Stimulated activated CD4-positive, alpha-beta T cell treated with anti-CD3 and anti-CD28 coated beads, Interleukin-1b, Interleukin-23, amount 100 ng/mL, for 1 hour (primary cell): ENCODE measurements around the gene DDO.
"Not testable (repeated sequence)": the region's sequence is repeated elsewhere in the genome, so short reads cannot be mapped to it uniquely, and the experiment has no call there.

Experiments used
- DNase-seq, 2 donors: peaks; one replicate each; pipeline ENCODE4 v3.0.0-alpha.2; 2020; ENCODE audit warnings: low read depth in 2 of 2

The DDO gene

GRCh38 chr6:110415086-110415916 lies at the start of gene DDO:
DDO (minus strand) TSS chr6:110415575; CDS start chr6:110413462, 2,113 bp downstream.
- DNase-seq, result no peak

- DNase-seq, result no peak
Observed at GRCh38 chr6:110462884-110463481, 47.6 kb upstream of the DDO start.

DNA sequence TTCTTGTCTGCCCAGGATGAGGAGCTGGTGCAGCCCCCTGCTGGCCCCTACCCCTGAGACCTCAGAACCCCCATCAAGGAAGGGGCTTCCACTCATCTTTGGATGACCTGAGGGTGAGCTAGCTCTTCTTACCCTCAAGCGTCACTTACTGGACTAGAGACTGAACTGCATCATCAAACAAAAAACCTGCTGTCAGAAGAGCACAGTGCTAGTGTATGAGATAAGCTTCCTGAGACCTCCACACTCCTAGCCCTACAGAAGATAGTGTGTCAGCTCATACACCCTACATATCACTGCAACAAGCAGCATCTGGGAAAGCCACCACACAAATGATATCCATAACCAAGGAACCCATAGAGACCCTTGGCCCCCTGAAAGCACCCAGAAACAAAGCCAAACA lies 46.0 kb upstream of the DDO start:
- no peak for DNase-seq

GRCh38 chr6:110459137-110459536 lies 43.8 kb upstream of the DDO start:
- DNase-seq, result no peak

- DNase-seq, result no peak
Observed at GRCh38 chr6:110458476-110458875, 43.1 kb upstream of the DDO start.

GRCh38 chr6:110457567-110458175 lies 42.3 kb upstream of the DDO start:
- not testable (repeated sequence) for DNase-seq

DNA sequence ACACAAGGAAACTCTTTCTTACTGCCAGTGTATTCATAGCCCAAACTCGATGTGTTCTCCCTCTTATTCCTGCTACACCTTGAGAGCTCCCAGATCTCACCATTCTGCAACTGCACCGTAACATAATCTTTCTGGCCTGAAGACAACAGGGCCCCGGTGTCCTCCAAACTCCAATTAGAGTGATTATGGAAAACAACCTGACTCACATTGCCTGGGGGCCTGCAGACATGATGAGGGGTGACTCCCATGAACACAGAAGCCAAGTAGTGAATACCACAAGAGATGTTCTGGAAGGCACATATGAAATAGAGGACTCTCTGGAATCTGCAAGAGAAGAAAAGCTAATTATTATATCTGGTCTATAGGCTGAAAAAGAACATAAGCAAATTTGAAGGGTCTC lies 41.3 kb upstream of the DDO start:
- no peak for DNase-seq

- DNase-seq, result no peak
Observed at GRCh38 chr6:110449541-110449895, 34.1 kb upstream of the DDO start.

GRCh38 chr6:110448846-110449540 lies 33.6 kb upstream of the DDO start:
- DNase-seq, result no peak

GRCh38 chr6:110447761-110448160 lies 32.4 kb upstream of the DDO start:
- no peak for DNase-seq

DNA sequence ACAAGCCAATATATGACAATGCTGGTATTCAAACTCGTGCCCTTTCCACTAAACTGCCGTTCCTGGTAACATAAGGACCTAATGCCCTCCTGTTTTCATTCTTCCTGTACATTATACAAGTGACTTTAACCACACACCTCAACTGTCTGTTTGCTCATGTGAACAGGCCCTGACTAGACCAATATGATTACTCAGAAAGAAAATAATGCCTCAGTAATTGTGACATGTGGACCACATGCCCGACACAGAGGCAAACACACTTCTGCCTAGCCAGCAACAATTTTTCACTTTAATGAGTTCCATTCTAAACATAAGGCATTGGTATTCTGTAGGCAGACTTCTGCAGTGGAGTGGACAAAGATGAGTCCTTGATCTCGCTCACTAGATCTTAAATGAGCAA lies 31.0 kb upstream of the DDO start:
- DNase-seq, result no peak

GRCh38 chr6:110440026-110440425 lies 24.7 kb upstream of the DDO start:
- DNase-seq, result no peak

DNA sequence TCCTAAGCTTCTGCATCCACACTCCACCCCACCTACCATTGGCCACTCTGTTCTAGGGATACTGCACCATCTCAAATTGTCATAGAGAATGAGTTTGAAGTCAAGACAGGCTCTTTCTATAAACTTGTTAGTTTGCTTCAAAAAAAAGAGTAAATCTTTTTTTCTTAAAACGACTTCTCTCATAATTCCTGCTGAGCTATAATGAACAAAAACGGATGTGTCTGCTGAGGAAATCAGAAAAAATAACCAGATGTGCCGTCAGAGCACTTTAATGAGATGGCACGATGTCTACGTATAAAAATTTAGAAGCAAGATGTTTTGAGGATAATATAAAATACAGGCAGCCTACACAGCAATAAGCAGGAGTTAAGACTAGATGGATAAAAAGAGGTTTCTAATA lies 24.0 kb upstream of the DDO start:
- DNase-seq, result no peak

GRCh38 chr6:110434961-110435602 lies 19.7 kb upstream of the DDO start:
- no peak for DNase-seq

DNA sequence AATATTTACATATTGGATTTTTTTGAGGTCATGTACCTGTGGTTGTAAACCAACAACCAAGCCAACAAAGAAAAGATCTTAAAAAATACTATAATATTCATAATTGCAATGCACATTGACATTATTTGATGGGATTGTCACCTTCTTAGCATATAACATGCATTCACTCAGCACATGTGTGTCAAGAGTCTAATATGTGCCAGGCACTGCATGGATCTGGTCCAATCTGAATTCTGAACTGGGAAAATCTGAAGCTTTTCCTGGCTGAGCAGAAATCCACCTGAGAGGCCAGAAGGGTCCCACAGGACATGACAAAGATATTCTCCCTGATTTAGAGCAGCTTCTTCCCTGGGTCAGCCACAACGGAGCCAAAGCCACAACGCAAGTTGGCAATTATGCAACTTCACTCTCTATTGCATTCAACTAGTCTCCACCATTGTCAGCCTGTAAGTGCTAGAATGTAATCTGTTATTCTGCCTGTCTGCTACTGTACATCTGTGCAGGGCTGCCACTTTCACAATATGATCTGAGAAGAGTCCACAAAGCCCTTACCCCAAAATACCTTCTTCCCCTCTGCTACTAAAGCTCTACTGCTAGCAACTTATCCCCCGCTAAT lies 17.0 kb upstream of the DDO start:
- DNase-seq, result no peak

GRCh38 chr6:110430741-110431140 lies 15.4 kb upstream of the DDO start:
- no peak for DNase-seq

DNA sequence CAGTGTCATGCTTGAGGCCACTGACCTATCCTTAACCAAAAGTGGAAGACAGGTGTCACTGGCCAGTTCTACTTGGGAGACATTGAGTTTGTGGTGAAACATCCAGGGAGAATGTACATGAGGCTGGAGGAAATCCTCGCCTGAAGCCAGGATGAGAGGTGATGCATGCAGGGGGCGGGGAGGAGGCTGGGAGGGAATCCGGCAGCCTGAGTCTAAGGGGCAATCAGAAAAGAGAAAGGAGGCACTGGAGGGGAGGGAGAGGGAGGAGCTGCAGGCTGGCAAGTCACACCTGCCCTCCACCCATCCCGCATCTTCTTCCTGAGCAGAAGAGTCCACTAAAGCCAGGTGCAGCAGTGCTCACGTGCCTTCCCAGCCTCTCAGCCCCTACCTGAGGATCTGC lies 14.9 kb upstream of the DDO start:
- DNase-seq, result no peak

GRCh38 chr6:110428153-110428552 lies 12.8 kb upstream of the DDO start:
- no peak for DNase-seq

GRCh38 chr6:110425816-110426215 lies 10.4 kb upstream of the DDO start:
- no peak for DNase-seq

DNA sequence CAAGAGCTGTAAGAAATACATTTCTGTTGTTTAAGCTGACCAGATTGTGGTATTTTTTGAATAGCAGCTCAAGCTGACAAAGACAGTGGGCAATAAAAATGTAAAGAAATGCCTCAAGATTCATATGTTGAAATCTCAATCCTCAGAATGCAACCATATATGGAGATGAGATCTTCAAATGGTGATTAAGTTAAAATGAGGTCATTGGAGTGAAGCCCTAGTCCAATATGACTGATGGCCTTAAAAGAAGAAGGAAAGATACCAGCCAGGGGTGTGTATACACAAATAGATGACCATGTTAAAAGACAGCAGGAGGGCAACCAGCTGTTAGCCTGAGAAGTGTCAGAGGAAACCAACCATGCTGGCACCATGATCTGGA lies 7.1 kb upstream of the DDO start:
- no peak for DNase-seq

DNA sequence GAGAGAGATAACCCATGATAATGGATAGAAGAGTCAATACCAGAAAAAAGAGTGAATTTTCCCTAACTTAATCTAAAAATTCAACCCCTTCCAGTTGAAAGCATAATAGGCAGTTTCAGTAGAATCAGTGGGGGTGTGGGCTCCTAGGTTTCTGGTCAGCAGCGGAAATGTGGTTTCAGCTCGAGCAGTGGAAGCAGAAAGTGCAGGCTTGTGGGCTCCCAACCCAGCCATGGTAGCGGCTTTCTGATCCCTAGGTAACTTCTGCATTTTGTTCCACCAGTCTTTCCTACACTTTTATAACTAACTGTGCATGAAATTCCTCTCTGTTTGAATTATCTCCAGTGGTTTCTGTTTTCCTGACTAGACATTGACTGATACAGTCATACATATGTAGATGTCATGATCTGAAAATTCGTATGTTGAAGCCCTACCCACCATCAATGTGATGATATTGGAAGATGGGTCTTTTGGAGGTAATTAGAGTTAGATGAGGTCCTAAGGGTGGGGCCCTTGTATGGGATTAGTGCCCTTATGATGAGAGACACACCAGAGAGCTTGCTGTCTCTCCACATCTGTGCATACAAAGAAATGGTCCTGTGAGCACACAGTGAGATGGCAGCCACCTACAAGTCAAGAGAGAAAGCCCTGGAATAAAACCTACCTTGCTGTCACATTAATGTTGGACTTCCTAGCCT lies 6.5 kb upstream of the DDO start:
- no peak for DNase-seq
